ENCODE data around the gene KRT74.

Gene KRT74

GRCh38 chr12:52524898-52525591, 48.6 kb downstream of the KRT74 start:
- H3K27me3 ChIP-seq (ENCODE audit: insufficient read depth, low read length) = 0 out of 2 replicates have a peak, but pooled peaks cover 5% of the 10 kb centered on the region
- H3K36me3 ChIP-seq (ENCODE audit: insufficient read depth, low read length) = no peaks in the 10 kb centered on the region
- H3K9me2 ChIP-seq (ENCODE audit: low read depth, low read length) = no peaks in the 10 kb centered on the region
- H3K27ac ChIP-seq (ENCODE audit: low read depth, low read length, poor library complexity, severe bottlenecking) = no peak overlapping the region
- H3K4me3 ChIP-seq (ENCODE audit: low read depth, low read length, poor library complexity, severe bottlenecking) = no peak overlapping the region
- H3K4me2 ChIP-seq (ENCODE audit: low read length) = no peak overlapping the region
- H3K4me1 ChIP-seq (ENCODE audit: insufficient read depth, low read length, severe bottlenecking) = no peaks in the 10 kb centered on the region
- no peak overlapping the region for H2AFZ ChIP-seq (ENCODE audit: low read length)
- H4K20me1 ChIP-seq (ENCODE audit: insufficient read depth, low read length) = no peaks in the 10 kb centered on the region
- no peaks in the 10 kb centered on the region for H3F3A ChIP-seq (ENCODE audit: insufficient read depth, low read length)
- H3K9ac ChIP-seq (ENCODE audit: low read length) = no peak overlapping the region
- H3K79me2 ChIP-seq (ENCODE audit: insufficient read depth, low read length) = no peaks in the 10 kb centered on the region
- H3K9me3 ChIP-seq (ENCODE audit: low read length) = no peaks in the 10 kb centered on the region
- TF ChIP-seq EZH2 (IDR thresholded peaks at IDR 0.05; ENCODE audit: borderline replicate concordance, low read length) (no peak), CTCF (IDR thresholded peaks at IDR 0.05; ENCODE audit: low read length) (no peak)

GRCh38 chr12:52524241-52524897, 49.3 kb downstream of the KRT74 start:
- no peaks in the 10 kb centered on the region for H3K79me2 ChIP-seq (ENCODE audit: insufficient read depth, low read length)
- no peak overlapping the region for H3K4me2 ChIP-seq (ENCODE audit: low read length)

GRCh38 chr12:52523824-52524223, 49.8 kb downstream of the KRT74 start:
- H3F3A ChIP-seq (ENCODE audit: insufficient read depth, low read length) = no peaks in the 10 kb centered on the region
- no peak for TF ChIP-seq EZH2 (IDR thresholded peaks at IDR 0.05; ENCODE audit: borderline replicate concordance, low read length)
- no peak for TF ChIP-seq CTCF (IDR thresholded peaks at IDR 0.05; ENCODE audit: low read length)
- no peak overlapping the region for H3K4me2 ChIP-seq (ENCODE audit: low read length)
- no peak overlapping the region for H3K9ac ChIP-seq (ENCODE audit: low read length)
- H3K27me3 ChIP-seq (ENCODE audit: insufficient read depth, low read length) = 0 out of 2 replicates have a peak, but pooled peaks cover 5% of the 10 kb centered on the region
- no peaks in the 10 kb centered on the region for H3K4me1 ChIP-seq (ENCODE audit: insufficient read depth, low read length, severe bottlenecking)
- no peaks in the 10 kb centered on the region for H3K9me3 ChIP-seq (ENCODE audit: low read length)
- no peak overlapping the region for H3K4me3 ChIP-seq (ENCODE audit: low read depth, low read length, poor library complexity, severe bottlenecking)
- H4K20me1 ChIP-seq (ENCODE audit: insufficient read depth, low read length) = no peaks in the 10 kb centered on the region
- no peaks in the 10 kb centered on the region for H3K36me3 ChIP-seq (ENCODE audit: insufficient read depth, low read length)
- no peak overlapping the region for H2AFZ ChIP-seq (ENCODE audit: low read length)
- no peaks in the 10 kb centered on the region for H3K79me2 ChIP-seq (ENCODE audit: insufficient read depth, low read length)
- H3K9me2 ChIP-seq (ENCODE audit: low read depth, low read length) = no peaks in the 10 kb centered on the region
- no peak overlapping the region for H3K27ac ChIP-seq (ENCODE audit: low read depth, low read length, poor library complexity, severe bottlenecking)

More at GRCh38 chr12:52524241-52524897, 49.3 kb downstream of the KRT74 start:
- TF ChIP-seq EZH2 (IDR thresholded peaks at IDR 0.05; ENCODE audit: borderline replicate concordance, low read length) (no peak), CTCF (IDR thresholded peaks at IDR 0.05; ENCODE audit: low read length) (no peak)
- Histone ChIP-seq H3F3A (ENCODE audit: insufficient read depth, low read length) (no peaks in the 10 kb centered on the region), H3K36me3 (ENCODE audit: insufficient read depth, low read length) (no peaks in the 10 kb centered on the region), H3K27ac (ENCODE audit: low read depth, low read length, poor library complexity, severe bottlenecking) (no peak overlapping the region), H3K9ac (ENCODE audit: low read length) (no peak overlapping the region), H3K27me3 (ENCODE audit: insufficient read depth, low read length) (0 out of 2 replicates have a peak, but pooled peaks cover 5% of the 10 kb centered on the region), H3K9me3 (ENCODE audit: low read length) (no peaks in the 10 kb centered on the region), H3K9me2 (ENCODE audit: low read depth, low read length) (no peaks in the 10 kb centered on the region), H3K4me3 (ENCODE audit: low read depth, low read length, poor library complexity, severe bottlenecking) (no peak overlapping the region), H3K4me1 (ENCODE audit: insufficient read depth, low read length, severe bottlenecking) (no peaks in the 10 kb centered on the region), H2AFZ (ENCODE audit: low read length) (no peak overlapping the region), H4K20me1 (ENCODE audit: insufficient read depth, low read length) (no peaks in the 10 kb centered on the region)

Data from OCI-LY1 (cell line).